Nephron (organoid): Measurements from ENCODE around the gene COMMD7.

Source experiments
- H3K27ac Mint-ChIP-seq, 3 experiments: 2 replicates each; pipeline ENCODE4 v1.8.0; 2020; ENCODE audit warnings: mixed read lengths in 3 of 3, mild to moderate bottlenecking in 2 of 3, moderate library complexity in 1 of 3
- H3K27me3 Mint-ChIP-seq: 2 replicates; pipeline ENCODE4 v1.8.0; 2021; ENCODE audit warnings: low read depth, mild to moderate bottlenecking, moderate library complexity, mixed read lengths
- H3K36me3 Mint-ChIP-seq: 2 replicates; pipeline ENCODE4 v1.8.0; 2020; ENCODE audit warnings: low read depth, mixed read lengths
- H3K4me1 Mint-ChIP-seq: 2 replicates; pipeline ENCODE4 v1.8.0; 2020; ENCODE audit warnings: mixed read lengths
- H3K4me3 Mint-ChIP-seq, 3 experiments: 2 replicates each; pipeline ENCODE4 v1.8.0; 2020; ENCODE audit warnings: mild to moderate bottlenecking in 3 of 3, mixed read lengths in 3 of 3, moderate library complexity in 2 of 3
- H3K9me3 Mint-ChIP-seq: 2 replicates; pipeline ENCODE4 v1.8.0; 2020; ENCODE audit warnings: mixed read lengths
- TF ChIP-seq, protein P1 (sequence below), 3 experiments: fragments of 200-600 bp; sonication (generic); IDR thresholded peaks; one replicate each; pipeline ENCODE4 v1.5.0; 2021; ENCODE audit warnings: antibody characterized with exemption in 3 of 3; ENCODE audit not compliant: unreplicated experiment in 3 of 3

COMMD7 gene

GRCh38 chr20:32787168-32787567 is 43.9 kb upstream of the COMMD7 start:
- Mint-ChIP-seq H3K36me3 (peaks cover 30% of the 10 kb centered on the region), H3K4me1 (peaks cover 19% of the 10 kb centered on the region), H3K9me3 (no peaks in the 10 kb centered on the region), H3K27me3 (no peaks in the 10 kb centered on the region), H3K27ac (no peak overlapping the region), H3K4me3 (no peak overlapping the region)
- TF ChIP-seq, protein P1, sequence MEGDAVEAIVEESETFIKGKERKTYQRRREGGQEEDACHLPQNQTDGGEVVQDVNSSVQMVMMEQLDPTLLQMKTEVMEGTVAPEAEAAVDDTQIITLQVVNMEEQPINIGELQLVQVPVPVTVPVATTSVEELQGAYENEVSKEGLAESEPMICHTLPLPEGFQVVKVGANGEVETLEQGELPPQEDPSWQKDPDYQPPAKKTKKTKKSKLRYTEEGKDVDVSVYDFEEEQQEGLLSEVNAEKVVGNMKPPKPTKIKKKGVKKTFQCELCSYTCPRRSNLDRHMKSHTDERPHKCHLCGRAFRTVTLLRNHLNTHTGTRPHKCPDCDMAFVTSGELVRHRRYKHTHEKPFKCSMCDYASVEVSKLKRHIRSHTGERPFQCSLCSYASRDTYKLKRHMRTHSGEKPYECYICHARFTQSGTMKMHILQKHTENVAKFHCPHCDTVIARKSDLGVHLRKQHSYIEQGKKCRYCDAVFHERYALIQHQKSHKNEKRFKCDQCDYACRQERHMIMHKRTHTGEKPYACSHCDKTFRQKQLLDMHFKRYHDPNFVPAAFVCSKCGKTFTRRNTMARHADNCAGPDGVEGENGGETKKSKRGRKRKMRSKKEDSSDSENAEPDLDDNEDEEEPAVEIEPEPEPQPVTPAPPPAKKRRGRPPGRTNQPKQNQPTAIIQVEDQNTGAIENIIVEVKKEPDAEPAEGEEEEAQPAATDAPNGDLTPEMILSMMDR (IDR thresholded peaks at IDR 0.05; ENCODE audit: unreplicated experiment in 3 of 3): no peak

- Mint-ChIP-seq H3K27ac (no peak overlapping the region), H3K27me3 (no peaks in the 10 kb centered on the region), H3K4me3 (no peak overlapping the region), H3K4me1 (peaks cover 10% of the 10 kb centered on the region), H3K9me3 (no peaks in the 10 kb centered on the region), H3K36me3 (peaks cover 36% of the 10 kb centered on the region)
- TF ChIP-seq, protein P1 (IDR thresholded peaks at IDR 0.05; ENCODE audit: unreplicated experiment in 3 of 3): no peak
Observed at GRCh38 chr20:32786059-32786760, 42.9 kb upstream of the COMMD7 start.

DNA sequence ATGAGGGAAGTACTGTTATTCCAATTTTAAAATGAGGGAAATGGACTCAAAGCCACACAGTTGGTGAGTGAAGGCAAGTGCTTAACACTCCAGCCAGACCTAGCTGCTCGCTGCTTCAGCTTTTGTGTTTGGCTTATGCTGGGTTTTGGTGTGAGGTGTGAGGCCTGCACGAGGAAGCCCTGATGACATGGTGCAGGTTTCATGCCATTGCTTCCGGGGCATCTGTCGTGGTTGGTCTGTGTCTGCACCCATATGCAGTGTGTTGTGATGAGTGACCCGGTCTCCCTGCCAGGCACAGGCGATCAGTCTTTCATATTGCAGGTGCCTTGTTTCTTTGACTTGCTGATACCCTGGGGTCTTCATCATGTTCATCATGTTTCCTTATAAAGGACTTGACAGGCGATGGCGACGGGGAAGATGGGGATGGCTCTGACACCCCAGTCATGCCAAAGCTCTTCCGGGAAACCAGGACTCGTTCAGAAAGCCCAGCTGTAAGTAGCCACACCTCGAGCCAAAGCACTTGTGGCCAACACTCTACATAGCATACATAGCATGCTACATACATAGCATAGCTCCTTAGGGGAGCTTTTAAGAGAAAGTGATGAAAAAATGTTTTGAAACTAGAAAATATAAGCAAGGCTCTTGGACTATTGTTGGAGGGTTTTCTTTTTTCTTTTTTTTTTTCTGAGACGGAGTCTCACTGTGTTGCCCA is 41.3 kb upstream of the COMMD7 start:
- Mint-ChIP-seq H3K36me3 (peaks cover 36% of the 10 kb centered on the region), H3K4me1 (no peaks in the 10 kb centered on the region), H3K27ac (no peak overlapping the region), H3K9me3 (no peaks in the 10 kb centered on the region), H3K4me3 (no peak overlapping the region), H3K27me3 (no peaks in the 10 kb centered on the region)
- TF ChIP-seq, protein P1 (IDR thresholded peaks at IDR 0.05; ENCODE audit: unreplicated experiment in 3 of 3): no peak

GRCh38 chr20:32780749-32781655 is 37.7 kb upstream of the COMMD7 start:
- peaks cover 23% of the 10 kb centered on the region for H3K36me3 Mint-ChIP-seq
- no peaks in the 10 kb centered on the region for H3K9me3 Mint-ChIP-seq
- H3K4me1 Mint-ChIP-seq: peaks cover 17% of the 10 kb centered on the region
- peak overlapping the region in 1 of 3 experiments; percentile 31 for H3K27ac Mint-ChIP-seq
- TF ChIP-seq, protein P1 (IDR thresholded peaks at IDR 0.05; ENCODE audit: unreplicated experiment in 3 of 3): no peak
- no peak overlapping the region for H3K4me3 Mint-ChIP-seq
- H3K27me3 Mint-ChIP-seq: no peaks in the 10 kb centered on the region

DNA sequence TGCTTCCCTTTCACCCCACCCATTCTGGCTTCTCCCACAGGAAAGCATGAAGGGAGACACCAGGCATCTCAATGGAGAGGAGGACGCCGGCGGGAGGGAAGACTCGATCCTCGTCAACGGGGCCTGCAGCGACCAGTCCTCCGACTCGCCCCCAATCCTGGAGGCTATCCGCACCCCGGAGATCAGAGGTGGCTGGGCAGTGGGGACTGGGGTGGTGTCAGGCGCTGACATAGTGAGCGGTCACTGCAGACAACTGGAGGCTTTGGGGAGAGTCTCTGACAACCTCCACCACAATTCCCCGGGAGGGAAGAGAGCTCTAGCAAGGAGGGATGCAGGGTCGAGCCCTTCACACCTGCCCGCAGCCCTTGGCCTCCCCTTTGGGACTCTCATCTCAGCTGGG is 37.0 kb upstream of the COMMD7 start:
- Mint-ChIP-seq H3K4me1 (peaks cover 18% of the 10 kb centered on the region), H3K9me3 (no peaks in the 10 kb centered on the region), H3K27ac (no peak overlapping the region), H3K27me3 (no peaks in the 10 kb centered on the region), H3K36me3 (peaks cover 18% of the 10 kb centered on the region), H3K4me3 (no peak overlapping the region)
- TF ChIP-seq, protein P1 (IDR thresholded peaks at IDR 0.05; ENCODE audit: unreplicated experiment in 3 of 3): no peak
